Right atrium auricular region (tissue), 2 donors: ENCODE measurements around the gene PUM1. TPM values are rescaled to one million over a fixed set of nuclear protein-coding genes. Genes with fewer than 3 reads are reported as not detected.

ENCODE experiments used
- DNase-seq: peaks from one replicate; pipeline ENCODE4 v3.0.0-alpha.2; 2019; ENCODE audit warnings: low spot score
- H3K27ac ChIP-seq, 2 donors: fragments of 200-600 bp; sonication (generic); 1 replicate in 1 of 2; 2 replicates in 1 of 2; pipeline ENCODE4 v1.5.1; 2016 to 2019
- H3K27me3 ChIP-seq, 2 donors: fragments of 200-600 bp; sonication (generic); one replicate each; pipeline versions ENCODE4 v1.5.1 to v1.6.0; 2017 to 2019
- H3K36me3 ChIP-seq: fragments of 200-600 bp; sonication (generic); one replicate; pipeline ENCODE4 v1.5.1; 2016
- H3K4me1 ChIP-seq, 2 donors: fragments of 200-600 bp; sonication (generic); one replicate each; pipeline versions ENCODE4 v1.5.1 to v1.6.0; 2017 to 2019
- H3K4me3 ChIP-seq, 2 donors: fragments of 200-600 bp; sonication (generic); 1 replicate in 1 of 2; 2 replicates in 1 of 2; pipeline ENCODE4 v1.5.1; 2017 to 2019; ENCODE audit warnings: mild to moderate bottlenecking in 1 of 2, moderate library complexity in 1 of 2
- H3K9me3 ChIP-seq, 2 donors: fragments of 200-600 bp; sonication (generic); one replicate each; pipeline ENCODE4 v1.5.1; 2019
- total RNA-seq, 2 donors: library from RNA; depleted of rRNA; stranded (reverse); fragments of >200 nt; gene quantifications; one replicate each; pipeline ENCODE4 v1.1.0, GENCODE V29; 2016
- TF ChIP-seq, protein P1 (sequence below), 2 donors: fragments of 200-600 bp; sonication (generic); IDR thresholded peaks; one replicate each; pipeline ENCODE4 v1.5.1; 2019; ENCODE audit warnings: antibody characterized with exemption in 2 of 2

The PUM1 gene
- total RNA-seq, 2 donors from 2014 or later, result 51.2 to 68.8 TPM

DNA sequence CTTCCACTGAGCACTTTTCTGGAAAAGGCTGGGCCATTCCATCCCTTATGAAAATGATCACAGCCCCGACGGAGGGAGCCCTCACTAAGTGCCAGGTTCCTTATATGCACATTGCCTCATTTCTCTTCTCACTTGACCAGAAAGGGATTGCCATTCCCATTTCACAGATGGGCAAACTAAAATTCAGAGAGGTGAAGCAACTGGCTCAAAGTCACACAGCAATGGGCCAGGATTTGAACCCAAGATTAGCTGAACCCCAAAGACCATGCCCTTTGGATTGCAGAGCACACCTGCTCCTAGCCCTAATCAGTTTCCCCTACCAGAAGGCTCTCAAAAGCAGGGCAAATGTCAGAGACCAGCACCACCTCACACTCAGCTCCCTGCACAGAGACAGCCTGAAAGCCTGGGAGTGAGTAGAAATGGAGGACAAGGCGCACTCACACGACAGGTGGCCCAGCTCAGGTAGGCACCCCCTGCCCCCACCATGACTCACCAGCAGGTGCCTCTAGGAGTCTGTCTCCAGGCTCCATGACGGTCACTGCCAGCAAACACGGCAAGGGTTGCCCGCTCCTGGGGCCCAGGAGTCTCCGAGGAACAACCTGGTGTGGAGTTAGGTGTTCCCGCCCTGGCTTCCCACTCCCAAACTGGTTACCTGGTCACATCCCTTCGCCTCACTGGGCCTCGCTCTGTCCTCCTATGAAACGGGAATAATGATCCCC lies 178.6 kb downstream of the PUM1 start:
- Histone ChIP-seq H3K27ac (no peak overlapping the region), H3K27me3 (no peaks in the 10 kb centered on the region), H3K9me3 (no peaks in the 10 kb centered on the region), H3K4me3 (no peak overlapping the region), H3K36me3 (no peaks in the 10 kb centered on the region), H3K4me1 (peaks cover 0 to 49% of the 10 kb centered on the region in 2 donors)
- TF ChIP-seq, protein P1, sequence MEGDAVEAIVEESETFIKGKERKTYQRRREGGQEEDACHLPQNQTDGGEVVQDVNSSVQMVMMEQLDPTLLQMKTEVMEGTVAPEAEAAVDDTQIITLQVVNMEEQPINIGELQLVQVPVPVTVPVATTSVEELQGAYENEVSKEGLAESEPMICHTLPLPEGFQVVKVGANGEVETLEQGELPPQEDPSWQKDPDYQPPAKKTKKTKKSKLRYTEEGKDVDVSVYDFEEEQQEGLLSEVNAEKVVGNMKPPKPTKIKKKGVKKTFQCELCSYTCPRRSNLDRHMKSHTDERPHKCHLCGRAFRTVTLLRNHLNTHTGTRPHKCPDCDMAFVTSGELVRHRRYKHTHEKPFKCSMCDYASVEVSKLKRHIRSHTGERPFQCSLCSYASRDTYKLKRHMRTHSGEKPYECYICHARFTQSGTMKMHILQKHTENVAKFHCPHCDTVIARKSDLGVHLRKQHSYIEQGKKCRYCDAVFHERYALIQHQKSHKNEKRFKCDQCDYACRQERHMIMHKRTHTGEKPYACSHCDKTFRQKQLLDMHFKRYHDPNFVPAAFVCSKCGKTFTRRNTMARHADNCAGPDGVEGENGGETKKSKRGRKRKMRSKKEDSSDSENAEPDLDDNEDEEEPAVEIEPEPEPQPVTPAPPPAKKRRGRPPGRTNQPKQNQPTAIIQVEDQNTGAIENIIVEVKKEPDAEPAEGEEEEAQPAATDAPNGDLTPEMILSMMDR (IDR thresholded peaks at IDR 0.05), result no peak
- DNase-seq, result no peak

DNA sequence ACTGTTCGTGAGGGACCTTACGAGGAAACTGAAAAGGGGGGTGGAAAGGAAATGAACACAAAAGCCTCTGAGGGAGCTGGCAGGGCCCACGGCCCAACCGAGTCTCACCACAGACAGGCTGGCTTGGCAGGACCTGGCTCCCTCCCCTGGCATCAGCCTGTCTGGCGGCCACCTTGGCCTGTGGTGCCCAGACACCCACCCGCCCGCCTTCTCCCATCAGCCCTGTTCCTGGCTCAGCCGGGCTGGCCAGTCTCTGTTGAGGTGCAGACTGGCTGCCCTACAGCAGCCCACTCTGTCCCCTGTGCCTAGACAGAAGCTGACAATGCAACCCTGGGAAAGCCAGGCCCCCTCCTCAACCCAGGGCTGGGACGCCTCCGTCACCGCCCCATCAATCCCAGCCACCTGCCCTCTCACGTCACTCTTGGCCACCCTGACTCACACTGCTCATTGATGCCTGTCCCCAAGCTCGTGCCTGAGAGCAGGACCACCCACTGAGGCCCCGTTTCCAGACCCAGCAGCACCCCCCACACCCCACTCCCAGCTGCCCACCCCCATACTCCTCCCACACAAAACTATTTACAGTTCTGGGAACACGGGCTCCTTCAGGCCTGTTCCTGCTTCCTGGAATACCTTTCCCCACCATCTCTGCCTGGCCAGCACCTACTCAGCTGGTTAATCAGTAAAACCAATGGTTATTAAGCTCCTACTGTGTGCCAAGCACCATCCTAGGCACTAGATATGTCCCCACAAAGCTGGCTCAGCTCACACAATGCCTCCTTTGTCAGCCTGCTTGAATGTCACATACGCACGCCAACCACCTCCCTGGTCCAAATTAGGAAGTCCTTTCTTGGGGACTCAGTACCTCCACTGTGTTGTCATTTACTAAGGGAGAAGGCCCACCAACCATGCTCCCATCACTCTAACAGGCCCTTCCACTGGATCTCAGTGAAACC lies 179.7 kb downstream of the PUM1 start:
- H3K36me3 ChIP-seq, result no peaks in the 10 kb centered on the region
- no peak for DNase-seq
- H3K27me3 ChIP-seq, result no peaks in the 10 kb centered on the region
- no peaks in the 10 kb centered on the region for H3K9me3 ChIP-seq
- TF ChIP-seq, protein P1 (IDR thresholded peaks at IDR 0.05), result no peak
- H3K4me1 ChIP-seq, result peaks cover 0 to 43% of the 10 kb centered on the region in 2 donors
- H3K4me3 ChIP-seq, result no peak overlapping the region
- H3K27ac ChIP-seq, result peak overlapping the region in 1 of 2 donors; percentile 17

DNA sequence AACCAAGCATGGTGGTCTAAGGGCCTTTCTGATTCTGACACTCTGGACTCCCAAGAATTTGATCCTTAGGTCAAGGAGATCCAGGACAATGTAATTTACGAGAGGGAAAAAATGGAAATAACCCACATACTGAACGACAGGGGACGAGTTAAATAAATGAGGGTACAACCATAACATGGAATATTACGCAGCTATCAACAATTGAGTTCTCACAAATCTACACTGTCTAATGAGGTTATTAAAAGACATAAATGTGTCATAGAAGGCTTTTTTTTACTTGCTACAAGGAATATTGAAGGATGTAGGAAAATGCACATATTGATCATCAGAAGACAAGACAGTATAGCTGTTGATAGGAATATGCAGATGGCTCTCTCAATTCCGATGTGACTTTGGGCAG lies 180.8 kb downstream of the PUM1 start:
- Histone ChIP-seq H3K4me1 (peaks cover 0 to 41% of the 10 kb centered on the region in 2 donors), H3K27ac (no peak overlapping the region)

DNA sequence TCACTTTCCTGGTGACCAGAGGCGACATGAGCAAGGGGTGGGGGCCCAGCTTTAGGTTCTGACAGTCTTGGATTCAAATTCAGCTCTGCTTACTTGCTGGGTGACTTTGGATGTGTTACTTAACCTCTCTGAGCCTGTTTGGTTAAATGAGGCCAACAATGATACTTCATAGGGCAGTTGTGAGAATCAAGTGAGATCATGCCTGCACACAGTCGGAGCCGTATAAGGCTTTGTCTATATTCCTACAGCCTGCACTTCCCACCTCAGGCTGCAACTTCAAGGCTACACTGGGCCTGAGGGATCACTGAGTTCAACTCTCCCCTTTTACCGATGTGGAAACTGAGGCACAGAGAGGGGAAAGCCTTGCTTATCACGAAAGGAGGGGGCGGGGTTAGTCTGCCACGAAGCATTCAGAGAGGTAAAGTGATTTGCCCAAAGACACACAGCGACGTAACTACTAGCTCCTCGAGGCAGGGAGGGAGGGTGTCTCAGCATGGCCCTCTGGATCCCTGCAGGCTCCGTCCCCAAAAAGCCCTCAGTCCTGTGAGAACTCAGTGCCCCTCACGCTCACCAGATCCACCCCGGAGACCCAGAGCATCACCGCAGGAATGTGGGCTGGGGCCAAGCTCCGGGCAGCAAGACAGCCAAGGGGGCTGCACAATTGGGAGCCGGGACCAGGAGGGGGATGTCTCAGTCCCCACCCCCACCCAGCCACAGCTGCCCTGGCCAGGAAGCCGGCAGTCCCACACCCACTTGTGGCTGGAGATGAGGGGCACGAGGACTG lies 181.9 kb downstream of the PUM1 start:
- TF ChIP-seq, protein P1 (IDR thresholded peaks at IDR 0.05), result no peak
- Histone ChIP-seq H3K9me3 (no peaks in the 10 kb centered on the region), H3K4me3 (no peak overlapping the region), H3K27me3 (no peaks in the 10 kb centered on the region), H3K36me3 (no peaks in the 10 kb centered on the region), H3K4me1 (peaks cover 0 to 33% of the 10 kb centered on the region in 2 donors), H3K27ac (no peak overlapping the region)
- no peak for DNase-seq

More for the DNA sequence above, 180.8 kb downstream of the PUM1 start:
- H3K4me3 ChIP-seq, result no peak overlapping the region
- TF ChIP-seq, protein P1 (IDR thresholded peaks at IDR 0.05), result no peak
- no peak for DNase-seq
- no peaks in the 10 kb centered on the region for H3K9me3 ChIP-seq
- H3K27me3 ChIP-seq, result no peaks in the 10 kb centered on the region
- no peaks in the 10 kb centered on the region for H3K36me3 ChIP-seq

DNA sequence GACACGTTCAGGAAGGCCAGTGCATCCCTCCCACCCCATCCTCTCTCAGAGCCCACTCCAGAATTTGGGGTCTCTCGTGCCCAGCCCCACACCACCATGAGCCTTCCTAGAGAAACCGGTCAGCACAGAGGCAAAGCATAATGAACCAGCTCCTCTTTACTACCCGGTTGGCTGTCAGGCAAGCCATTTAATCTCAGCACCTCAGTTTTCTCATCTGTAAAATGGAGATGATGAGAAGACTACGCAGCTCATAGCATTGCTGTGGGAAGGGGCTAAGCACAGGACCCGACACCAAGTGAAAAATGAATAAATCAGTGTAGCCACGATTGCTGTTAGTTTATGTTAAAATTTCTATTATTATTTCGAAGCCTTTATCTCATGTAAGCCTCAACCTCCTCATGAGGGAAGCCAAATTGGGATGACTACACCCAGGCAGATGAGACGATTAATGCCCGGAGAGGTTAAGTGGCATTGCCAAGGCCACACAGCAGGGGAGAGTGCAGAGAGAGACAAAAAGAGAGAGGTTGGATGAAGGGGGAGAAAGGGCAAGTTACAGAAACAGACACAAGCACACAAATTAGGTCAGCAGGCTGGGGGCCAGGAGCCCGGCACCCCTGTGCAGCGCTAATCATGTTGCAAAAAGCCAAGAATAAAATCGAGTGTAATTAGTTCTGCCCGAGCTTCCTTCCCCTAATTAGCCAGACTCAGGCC lies 182.7 kb downstream of the PUM1 start:
- no peak for DNase-seq
- H3K4me1 ChIP-seq, result peaks cover 0 to 33% of the 10 kb centered on the region in 2 donors
- H3K27ac ChIP-seq, result no peak overlapping the region

More for the DNA sequence above, 182.7 kb downstream of the PUM1 start:
- no peak overlapping the region for H3K4me3 ChIP-seq
- H3K36me3 ChIP-seq, result no peaks in the 10 kb centered on the region
- H3K27me3 ChIP-seq, result no peaks in the 10 kb centered on the region
- TF ChIP-seq, protein P1 (IDR thresholded peaks at IDR 0.05), result no peak
- no peaks in the 10 kb centered on the region for H3K9me3 ChIP-seq
